Activated gamma-delta T cell (primary cell): ENCODE measurements around the gene PTP4A1.
"Not testable (repeated sequence)": the region's sequence is repeated elsewhere in the genome, so short reads cannot be mapped to it uniquely, and the experiment has no call there.

ENCODE experiments used
- DNase-seq: peaks from one replicate; lab custom pipeline; 2025; lab: John Stamatoyannopoulos, UW

Gene PTP4A1

GRCh38 chr6:63582579-63583231 is 10.4 kb downstream of the PTP4A1 start:
- DNase-seq = no peak

GRCh38 chr6:63584125-63584514 is 11.8 kb downstream of the PTP4A1 start:
- DNase-seq = no peak

GRCh38 chr6:63584566-63584965 is 12.3 kb downstream of the PTP4A1 start:
- DNase-seq = no peak

GRCh38 chr6:63585652-63586051 is 13.4 kb downstream of the PTP4A1 start:
- not testable (repeated sequence) for DNase-seq

GRCh38 chr6:63589952-63590411 is 17.7 kb downstream of the PTP4A1 start:
- no peak for DNase-seq

- no peak for DNase-seq
Observed at GRCh38 chr6:63592886-63593285, 20.6 kb downstream of the PTP4A1 start.

- DNase-seq = no peak
Observed at GRCh38 chr6:63597141-63598048, 25.1 kb downstream of the PTP4A1 start.

- DNase-seq = no peak
Observed at GRCh38 chr6:63598049-63599036, 26.1 kb downstream of the PTP4A1 start.

GRCh38 chr6:63599243-63599642 is 27.0 kb downstream of the PTP4A1 start:
- DNase-seq = no peak

- no peak for DNase-seq
Observed at GRCh38 chr6:63600136-63600535, 27.9 kb downstream of the PTP4A1 start.

- DNase-seq = no peak
Observed at GRCh38 chr6:63609231-63609630, 37.0 kb downstream of the PTP4A1 start.

- no peak for DNase-seq
Observed at GRCh38 chr6:63610944-63611343, 38.7 kb downstream of the PTP4A1 start.

- DNase-seq = no peak
Observed at GRCh38 chr6:63611560-63611959, 39.3 kb downstream of the PTP4A1 start.

- no peak for DNase-seq
Observed at GRCh38 chr6:63615590-63615989, 43.3 kb downstream of the PTP4A1 start.
